HG03025 (cell line): ENCODE measurements around the gene DAW1.

Source experiments
- ATAC-seq: cut with Tn5 transposase; IDR thresholded peaks from one replicate; pipeline ENCODE4 v1.9.1; 2021; ENCODE audit warnings: mild to moderate bottlenecking, moderate library complexity; ENCODE audit not compliant: unreplicated experiment, low FRiP score

DAW1 gene

DNA sequence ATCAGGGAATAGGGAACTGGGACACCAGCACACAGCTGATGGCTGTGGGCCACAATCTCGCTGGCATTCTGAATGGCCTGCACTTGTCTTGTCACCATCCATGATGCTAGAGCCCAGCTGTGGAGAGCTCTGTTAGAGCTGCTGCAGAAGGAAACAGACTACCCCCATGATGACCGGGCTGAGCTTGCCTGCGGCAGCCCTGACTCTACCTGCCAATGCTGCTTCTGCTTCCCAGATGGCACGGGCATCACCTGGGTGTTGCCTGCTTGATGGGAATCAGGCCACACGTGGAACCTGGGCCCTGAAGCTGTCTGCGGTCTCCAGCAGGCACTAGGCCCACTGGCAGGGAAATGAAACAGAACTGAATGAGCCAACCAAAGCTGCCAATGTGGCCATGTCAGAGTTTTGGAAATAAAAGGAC, 11.2 kb upstream of the DAW1 start:
- no peak for ATAC-seq

DNA sequence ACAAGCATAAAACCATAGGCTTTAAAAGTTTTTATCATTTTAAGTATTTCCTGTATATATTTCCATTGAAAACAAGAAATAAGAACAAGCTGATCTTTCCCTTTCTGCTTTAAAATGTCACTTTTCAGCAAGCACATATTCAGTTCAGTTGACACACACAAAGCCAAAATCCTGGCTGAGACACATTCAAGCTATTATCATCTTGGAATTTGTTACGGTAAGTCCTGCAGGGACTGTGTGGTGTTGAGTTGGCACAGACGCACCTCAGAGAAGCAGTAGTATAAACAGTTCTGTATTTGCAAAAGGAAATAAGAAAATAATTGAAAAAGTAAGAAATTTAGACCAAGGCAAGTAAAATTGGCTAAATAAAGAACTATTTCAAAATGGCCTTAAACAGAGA, 10.4 kb upstream of the DAW1 start:
- no peak for ATAC-seq

DNA sequence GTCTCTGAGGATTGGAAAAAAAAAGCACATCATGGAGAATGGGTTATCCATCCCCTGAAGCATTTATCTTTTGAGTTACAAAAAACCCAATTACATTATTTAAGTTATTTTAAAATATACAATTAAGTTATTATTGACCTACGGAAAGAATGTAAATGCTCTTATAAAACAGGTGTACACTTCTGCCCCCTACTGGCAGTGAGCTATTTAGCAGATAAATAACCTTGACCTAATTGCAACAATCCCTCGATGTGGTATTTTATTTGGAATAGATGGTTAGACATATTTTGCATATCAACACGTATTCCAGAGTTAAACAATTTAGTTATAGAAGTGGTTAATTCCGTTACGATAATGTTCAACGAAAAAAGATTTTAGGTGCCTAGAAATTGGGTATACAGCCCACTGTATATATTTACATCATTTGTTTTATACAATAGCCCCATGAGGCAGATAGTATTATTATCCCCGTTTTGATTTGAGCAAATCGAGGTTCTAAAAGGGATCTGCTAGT, 9.1 kb upstream of the DAW1 start:
- ATAC-seq = no peak

DNA sequence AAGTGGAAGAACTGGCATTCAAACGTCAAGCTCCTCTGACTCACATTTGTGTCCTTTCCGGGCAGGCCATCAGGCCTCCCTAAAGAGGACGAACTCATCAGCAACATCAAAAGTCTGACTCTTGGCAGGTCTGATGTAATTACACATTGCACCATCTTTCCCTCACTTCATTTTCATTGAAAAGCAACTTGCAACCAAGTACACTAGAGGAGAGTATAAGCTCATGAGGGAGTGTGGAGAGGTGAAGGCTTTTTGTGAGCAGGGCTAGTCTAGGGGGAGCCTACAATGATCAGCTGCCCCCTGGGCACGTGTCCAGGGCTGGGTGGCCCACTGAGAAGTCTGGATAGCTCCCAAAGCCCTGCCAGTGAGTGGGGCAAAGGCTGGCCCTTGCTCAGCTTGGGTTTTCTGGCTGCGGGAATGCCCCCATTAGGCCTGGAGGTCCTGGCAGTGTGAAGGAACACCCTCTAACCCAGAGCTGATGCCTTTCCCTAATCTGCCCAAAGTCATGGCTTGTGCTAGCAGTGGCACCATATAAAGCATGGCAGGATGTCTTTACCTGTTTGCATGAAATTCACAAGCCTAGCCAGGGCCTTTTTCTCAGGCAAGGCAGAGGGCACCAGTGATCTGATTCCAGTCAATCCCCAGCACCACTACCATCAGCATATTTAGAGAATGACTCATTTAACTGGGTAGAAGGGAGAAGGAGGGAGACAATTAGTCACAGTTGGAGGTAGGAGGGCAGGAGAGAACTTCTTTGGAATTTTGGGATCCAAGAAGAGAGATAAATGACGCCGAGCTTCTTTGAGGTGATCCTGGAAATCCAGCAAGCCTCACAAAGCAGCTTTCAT, 8.5 kb upstream of the DAW1 start:
- ATAC-seq = no peak

DNA sequence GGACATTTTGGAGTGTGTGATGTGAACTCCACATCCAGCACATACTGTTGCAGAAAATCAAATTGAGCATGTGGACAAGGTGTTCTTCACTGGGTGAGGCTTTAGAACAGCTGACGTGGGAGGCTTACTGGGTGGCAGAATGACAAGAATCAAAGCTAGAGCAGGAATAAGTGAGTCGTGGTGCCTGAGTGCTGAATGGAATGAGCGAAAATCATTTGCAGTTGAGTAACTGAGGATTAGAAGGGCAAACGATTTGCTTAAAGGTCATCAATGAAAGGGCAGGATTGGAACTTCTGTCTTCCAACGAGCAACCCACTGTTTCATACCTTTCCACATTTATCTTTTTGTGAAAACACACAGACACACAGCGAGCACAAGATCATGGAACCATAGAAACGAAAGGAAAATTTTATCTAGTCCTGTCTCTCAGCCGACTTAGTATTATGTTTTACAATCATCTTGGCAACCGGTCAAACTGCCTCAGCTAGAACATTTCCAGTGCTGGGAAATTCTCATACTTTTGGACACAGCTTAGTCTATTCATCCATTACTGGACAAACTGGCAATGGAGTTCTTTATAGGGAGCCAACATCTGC, 7.2 kb upstream of the DAW1 start:
- ATAC-seq = no peak

DNA sequence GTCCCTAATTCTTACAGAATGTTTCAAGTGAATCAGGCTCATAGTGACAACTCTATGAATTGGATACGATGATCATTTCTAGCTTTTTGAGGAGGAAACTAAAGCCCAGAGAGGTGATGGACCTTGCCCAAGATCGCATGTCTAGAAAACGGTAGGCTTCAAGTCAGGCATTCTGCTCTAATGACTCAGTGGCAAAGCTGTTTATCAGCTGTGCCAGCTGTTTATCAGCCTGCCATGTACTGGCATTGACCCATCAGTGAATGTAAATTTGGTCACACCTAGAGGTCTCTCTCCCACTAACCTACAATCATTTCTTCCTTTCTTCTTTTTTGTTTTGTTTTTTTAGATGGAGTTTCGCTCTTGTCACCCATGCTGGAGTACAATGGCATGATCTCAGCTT, 6.1 kb upstream of the DAW1 start:
- no peak for ATAC-seq

DNA sequence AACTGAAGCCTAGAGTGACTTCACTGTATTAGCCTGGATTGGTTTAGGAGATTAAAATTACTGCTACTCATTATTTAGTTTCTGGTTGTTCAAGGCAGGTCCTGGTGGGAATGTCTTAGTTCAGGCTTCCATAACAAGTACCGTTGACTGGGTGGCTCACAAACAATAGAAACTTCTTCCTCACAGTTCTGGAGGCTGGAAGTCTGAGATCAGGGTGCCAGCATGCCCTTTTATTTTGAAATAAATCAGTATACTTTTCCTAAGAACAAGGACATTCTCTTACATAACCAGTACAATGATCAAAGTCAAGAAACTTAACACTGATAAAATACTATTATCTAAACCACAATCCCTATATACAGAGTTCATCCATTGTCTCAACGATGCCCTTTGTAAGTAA, 4.0 kb upstream of the DAW1 start:
- no peak for ATAC-seq

DNA sequence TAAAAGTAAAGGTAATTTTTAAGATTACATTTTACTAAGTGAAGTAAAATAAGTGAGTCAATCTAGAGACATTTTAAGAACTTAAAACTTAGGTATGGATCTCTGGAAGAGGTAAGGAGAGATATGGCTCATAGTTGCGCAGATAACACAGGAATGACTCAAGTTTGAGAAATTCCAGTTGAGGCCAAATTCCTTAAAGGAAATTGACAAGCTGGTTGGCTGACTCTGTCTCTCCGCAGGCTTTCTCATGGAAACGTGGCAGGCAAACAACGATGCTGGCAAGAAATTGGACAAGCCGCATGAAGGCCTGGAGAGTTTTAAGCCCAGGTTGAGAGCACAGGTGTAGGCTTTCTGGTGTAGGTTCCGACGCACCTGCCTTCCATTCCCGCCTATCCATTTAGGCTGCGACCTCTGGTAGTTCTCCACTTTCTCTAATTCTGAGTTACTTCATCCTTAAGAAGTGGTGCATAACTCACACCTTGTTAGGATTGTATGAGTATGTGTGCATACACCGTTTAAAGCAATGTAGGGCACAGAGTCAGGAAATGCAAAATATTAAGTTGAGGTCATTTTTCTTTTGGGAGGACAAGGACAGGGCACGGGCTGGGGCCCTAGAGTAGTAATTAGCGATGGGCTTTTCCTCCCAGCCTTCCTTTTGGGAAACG, 589 bp upstream of the DAW1 start:
- no peak for ATAC-seq

DNA sequence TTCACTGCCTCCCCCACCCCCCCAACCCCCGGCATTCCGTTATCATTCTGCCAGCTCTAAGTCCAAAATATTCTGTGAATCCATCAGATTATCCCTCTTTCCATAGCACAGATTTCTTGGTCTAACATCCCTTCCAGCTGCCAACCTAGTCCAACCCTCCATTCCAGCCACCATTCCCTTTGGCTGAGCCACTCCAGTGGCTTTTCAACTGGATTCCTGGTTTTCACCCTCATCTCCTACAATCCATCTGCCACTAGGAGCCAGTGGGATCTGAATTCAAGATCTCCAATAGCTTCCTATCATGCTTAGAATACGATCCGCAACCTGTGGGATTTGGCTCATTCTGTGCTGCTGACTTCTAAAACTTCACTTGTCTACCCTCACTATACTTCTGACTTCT, 1.2 kb downstream of the DAW1 start:
- ATAC-seq = no peak

DNA sequence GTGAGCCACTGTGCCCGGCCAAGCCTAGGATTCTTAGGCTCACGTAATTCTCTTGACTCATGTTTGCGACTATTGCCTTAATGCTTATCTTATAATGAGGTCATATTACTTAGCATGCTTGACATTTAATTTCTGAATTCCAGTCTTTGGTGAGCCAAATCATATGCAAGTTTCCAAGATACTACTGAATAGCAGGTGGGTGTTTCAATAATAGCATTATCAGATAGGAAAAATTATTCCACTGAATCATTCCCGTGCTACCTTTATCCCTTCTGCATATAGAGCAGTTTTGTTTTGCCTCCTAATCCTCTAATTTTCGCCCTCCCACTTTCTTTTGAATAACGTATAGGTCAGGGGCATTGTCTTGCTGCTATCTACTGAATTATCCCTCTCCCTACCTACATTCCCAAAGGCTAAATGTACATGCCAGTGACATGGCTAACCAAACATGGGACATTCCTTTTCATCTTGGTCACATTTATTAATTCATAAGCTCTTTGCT, 4.9 kb downstream of the DAW1 start:
- ATAC-seq = no peak

DNA sequence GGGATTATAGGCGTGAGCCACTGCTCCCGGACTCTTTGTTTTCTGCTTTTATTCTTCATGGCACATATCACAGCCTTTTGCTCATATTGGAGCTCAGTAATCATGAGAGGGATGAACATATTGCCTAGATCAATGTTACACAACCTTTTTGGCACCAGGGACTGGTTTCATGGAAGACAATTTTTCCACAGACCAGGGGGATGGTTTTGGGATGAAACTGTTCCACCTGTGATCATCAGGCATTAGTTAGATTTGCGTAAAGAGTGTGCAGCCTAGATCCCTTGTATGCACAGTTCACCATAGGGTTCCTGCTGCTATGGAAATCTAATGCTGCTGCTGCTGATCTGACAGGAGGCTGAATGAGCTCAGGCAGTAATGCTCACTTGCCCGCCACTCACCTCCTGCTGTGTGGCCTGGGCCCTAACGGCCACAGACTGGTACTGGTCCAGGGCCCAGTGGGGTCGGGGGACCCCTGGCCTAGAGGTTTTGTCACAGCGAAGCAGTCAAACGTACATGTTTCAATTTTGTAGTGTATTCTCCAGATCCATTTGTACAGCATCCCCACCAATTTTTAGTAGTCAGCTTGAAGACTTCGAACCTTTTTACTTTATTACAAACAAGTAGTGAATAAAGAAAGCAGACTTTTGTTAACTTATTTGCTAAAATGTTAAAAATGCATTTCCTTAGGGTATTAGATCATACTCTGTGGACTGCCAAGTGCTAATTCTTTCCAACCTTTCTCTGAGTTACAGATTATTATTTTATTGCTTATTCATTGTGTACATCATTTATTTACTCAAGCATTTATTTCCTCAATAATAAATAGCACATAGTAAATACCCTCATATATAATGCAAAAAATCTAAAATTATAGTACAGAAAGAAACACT, 6.2 kb downstream of the DAW1 start:
- no peak for ATAC-seq

DNA sequence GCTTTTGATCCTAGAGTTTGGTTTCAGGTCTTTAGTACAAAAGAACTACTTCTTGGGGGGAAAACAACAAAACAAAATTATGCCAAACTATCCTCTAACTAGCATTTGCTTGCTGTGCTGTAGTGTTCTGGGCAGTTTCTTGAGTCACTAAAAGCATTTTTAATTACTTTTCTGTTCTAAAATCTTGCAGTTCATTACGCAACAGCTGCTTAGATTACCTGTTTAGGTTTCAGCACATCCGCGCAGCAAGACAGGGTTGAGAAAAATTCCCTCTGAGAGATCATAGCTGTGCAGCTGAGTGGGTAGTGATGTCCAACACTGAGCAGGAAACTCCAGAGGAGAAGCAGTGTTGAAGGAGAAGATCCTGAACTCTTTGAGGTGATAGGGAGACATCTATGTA, 9.0 kb downstream of the DAW1 start:
- no peak for ATAC-seq

DNA sequence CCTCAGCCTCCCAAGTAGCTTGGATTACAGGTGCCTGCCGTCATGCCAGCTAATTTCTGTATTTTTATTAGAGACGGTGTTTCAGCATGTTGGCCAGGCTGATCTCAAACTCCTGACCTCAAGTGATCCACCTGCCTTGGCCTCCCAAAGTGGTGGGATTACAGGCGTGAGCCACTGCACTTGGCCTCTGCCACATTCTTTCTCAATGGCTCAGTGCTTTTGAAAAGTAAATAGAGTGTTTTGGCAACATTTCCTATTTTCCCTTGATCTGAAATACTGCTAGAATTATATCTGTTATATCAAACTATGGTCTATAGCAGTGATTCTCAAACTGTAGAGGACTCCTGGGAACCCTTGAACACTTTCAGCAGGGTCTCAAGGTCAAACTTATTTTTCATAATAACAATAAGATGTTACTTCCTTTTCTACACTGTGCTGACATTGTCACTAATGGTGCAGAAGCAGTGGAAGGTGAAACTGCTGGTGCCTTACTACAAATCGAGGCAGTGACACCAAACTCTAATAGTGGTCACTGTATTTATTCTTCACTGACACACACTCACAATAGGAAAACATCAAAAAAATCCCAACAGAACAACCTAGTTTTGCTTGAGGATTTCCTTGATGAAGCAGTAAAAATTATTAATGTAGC, 10.6 kb downstream of the DAW1 start:
- ATAC-seq = peak; percentile 69

DNA sequence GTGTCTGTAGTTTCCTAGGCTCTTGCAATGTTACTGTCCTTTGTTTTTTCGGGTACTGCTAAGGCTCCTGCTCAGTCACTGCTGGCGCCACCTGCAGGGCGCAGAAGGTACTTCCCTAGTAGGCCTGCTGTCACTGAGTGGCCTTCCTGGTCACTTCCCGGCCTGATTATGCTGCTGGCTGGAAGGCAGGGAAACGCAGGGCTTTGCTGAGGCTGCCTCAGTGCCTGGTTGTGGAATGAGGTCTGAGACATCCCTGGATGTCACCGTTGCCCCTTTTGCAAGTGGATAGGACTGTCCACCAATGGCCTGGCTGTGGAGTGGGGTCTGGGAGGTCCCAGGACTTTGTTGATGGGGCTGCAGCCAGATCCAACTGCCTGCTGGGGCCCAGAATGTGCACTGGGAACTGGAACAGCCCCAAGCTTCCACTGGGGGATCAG, 13.1 kb downstream of the DAW1 start:
- ATAC-seq = peak; percentile 86

DNA sequence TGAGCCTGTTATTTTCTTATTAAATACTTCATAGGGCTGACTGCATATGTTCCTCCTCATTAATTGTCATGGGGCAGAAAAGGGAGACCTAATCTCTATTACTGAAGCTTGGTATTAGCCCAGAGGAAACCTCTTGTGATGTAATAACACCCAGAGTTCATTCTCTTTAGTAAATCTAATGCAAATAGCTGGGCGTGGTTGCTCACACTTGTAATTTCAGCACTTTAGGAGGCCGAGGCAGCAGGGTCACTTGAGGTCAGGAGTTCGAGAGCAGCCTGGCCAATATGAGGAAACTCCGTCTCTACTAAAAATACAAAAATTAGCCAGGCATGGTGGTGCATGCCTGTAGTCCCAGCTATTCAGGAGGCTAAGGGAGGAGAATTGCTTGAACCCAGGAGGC, 14.7 kb downstream of the DAW1 start:
- ATAC-seq = no peak

DNA sequence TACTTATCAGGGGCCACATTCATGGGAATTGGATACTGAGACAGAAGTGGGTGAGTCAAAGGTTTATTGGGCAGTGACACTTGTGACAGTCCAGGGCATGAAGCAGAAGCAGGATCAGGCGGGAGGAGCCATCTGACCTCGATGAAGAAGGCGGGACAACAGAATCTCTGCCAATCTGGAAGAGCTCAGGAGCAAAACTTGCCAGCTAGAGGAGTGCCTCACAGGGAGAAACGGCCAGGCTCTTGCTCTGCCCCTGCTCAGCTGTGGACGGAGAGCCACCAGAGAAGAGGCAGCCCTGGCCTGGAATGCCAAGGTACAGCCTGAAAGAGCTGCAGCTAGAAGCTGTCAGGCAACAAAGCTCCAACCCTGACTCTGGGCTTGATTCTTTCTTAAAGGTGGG, 16.9 kb downstream of the DAW1 start:
- ATAC-seq = no peak

DNA sequence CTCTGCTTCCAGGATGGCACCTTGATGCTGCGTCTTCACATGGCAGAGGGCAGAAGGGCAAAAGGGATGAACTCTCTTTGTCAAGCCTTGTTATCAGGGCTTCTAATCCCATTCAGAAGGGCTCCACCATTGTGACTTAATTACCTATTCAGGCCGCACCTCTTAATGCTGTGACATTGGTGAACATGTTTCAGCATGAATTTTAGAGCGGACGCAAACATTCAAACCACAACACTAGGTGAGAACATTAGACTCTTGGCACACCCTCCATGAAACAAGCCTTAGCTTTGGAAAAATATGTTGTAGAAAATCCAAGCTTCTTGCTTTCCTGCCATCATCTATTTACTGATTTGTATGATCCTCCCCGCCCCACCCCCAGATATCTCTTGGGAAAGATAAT, 17.9 kb downstream of the DAW1 start:
- no peak for ATAC-seq

DNA sequence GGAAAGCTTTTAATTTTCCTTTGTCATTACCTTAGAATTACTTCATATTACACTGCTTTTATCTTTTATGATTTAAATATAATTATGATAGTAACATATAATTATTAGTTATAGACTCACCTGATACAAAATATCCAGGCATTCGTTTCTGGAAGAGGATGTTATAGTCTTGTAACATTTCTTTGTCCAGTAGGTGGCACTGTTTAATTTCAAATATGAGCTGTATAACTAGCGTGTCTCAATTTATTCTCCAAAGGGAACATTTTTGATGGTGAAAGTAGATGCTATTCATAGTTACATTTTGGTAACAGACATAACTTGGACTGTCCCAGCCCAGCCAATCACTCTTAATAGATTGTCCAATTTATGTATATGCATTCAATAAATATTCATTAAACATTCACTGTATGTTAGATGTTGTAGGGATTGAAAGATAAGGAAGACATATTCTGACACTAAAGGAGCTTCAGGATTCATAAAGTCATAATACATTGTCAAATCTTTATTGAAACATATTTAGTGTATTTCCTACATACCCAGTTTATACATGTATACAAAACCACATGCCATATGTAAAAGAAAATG, 19.2 kb downstream of the DAW1 start:
- peak; percentile 80 for ATAC-seq

DNA sequence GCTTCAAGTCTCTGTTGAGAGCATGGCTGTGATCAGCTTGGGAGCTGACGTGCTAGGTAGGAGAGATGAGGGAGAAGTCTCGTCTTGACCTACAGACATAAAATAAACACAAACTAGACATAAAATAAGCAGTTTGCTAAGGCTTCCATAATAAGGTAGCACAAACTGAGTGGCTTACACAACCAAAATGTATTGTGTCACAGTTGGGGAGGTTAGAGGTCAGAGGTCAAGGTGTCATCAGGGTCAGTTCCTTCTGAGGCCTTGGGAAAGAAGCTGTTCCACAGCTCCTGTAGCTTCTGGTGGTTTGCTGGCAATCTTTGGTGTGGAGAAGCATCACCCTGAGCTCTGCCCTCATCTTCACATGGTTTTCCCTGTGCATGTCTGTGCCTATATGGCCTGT, 20.2 kb downstream of the DAW1 start:
- ATAC-seq = no peak
